ENCODE measurements around the gene SPACA5. TPM values are rescaled to one million over a fixed set of nuclear protein-coding genes. Genes with fewer than 3 reads are reported as not detected.
"Not testable (repeated sequence)": the region's sequence is repeated elsewhere in the genome, so short reads cannot be mapped to it uniquely, and the experiment has no call there.

SPACA5 gene
- total and polyA plus RNA-seq, 2 of the 13 experiments (the other 11 are each of a cell fraction or from before 2014, with no cell fraction given), result not detected

DNA sequence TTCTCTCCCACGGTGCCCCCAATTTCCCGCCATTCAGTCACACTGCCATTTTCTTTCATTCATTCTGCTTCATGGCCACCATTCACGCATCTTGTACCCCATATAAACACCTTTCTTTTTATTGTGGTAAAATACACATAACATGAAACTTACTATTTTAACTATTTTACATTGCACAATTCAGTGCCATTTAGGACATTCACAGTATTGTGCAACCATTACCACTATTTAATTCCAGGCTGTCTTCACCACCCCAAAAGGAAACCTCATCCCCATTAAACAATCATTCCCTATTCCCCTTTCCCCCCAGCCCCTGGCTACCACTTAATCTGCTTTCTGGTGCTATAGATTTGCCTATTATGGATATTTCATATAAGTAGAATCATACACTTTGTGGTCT is 15.9 kb downstream of the SPACA5 start:
- TF ChIP-seq SRY (CRISPR knock-in tag; IDR thresholded peaks at IDR 0.05), result no peak
- peak; percentile 55; the same call in 1 of the 2 replicates for TF ChIP-seq CEBPB (IDR thresholded peaks at IDR 0.05; ENCODE audit: borderline replicate concordance, low read depth, low read length)
- Histone ChIP-seq H3K9ac (ENCODE audit: insufficient read depth, low read depth, low read length) (no peak overlapping the region), H3K4me3 (replicated peaks in 1 of 3; ENCODE audit: insufficient read depth in 1 of 3, low read depth in 2 of 3, low read length in 3 of 3) (no peak overlapping the region), H3K79me2 (ENCODE audit: insufficient read depth, low read length) (no peaks in the 10 kb centered on the region), H3K4me2 (ENCODE audit: low read depth, low read length) (no peak overlapping the region), H4K20me1 (ENCODE audit: insufficient read depth, low read length) (no peaks in the 10 kb centered on the region), H3K36me3 (replicated peaks in 1 of 2; ENCODE audit: control insufficient read depth in 1 of 2, insufficient read depth in 2 of 2, low read length in 2 of 2) (no peaks in the 10 kb centered on the region), H3K27me3 (ENCODE audit: control insufficient read depth in 1 of 2, insufficient read depth in 2 of 2, low read length in 2 of 2) (no peaks in the 10 kb centered on the region; a peak in 1 of 5 replicates), H3K4me1 (ENCODE audit: insufficient read depth, low read length) (no peaks in the 10 kb centered on the region), H3K9me3 (ENCODE audit: low read length) (no peaks in the 10 kb centered on the region), H3K27ac (ENCODE audit: extremely low read length, insufficient read depth, low read length) (no peak overlapping the region), H2AFZ (ENCODE audit: low read length) (no peak overlapping the region)
- FAIRE-seq (no peak), ATAC-seq (no peak), DNase-seq (ENCODE audit: low spot score) (no peak)
- 80% methylated on average over 3 of the region's 3 CpGs for WGBS (ENCODE audit: low lambda C conversion rate)
- no TSS peak for BruUV-seq (replicated peaks)
- intact Hi-C loops (cut with micrococcal nuclease; ENCODE audit: unreplicated experiment), result no loop called here
- CTCF ChIA-PET (ENCODE audit: low intra/inter-chr PET ratio, low total read pairs), result no interaction called here
- in situ Hi-C loops (cut with HindIII; ENCODE audit: extremely low pct_ligation_motif_present, low pct_unique_long_range_greater_than_20kb), result loop anchor here (10.0 kb wide), 1 partner anchor 58 kb away; no protein-coding TSS in a partner anchor
- POLR2A ChIA-PET, result no interaction called here

DNA sequence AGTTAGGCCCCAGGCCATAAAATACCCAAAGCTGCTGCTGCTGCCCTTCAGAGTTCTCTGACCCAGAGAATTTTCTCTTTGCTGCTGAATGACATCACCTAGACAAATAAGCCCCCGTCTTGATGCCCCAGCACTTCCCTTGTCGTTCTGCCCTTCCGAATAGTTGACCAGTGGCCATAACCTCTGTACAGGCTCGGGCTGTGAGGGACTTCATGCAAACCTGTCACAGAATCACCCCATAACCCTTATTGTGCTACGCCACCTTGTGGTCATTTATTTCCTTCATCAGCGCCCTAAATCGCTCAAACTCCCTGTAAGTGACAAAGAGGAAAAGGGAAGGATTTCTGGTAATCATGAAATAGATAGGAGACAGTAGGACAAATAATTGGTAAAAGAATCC is 18.8 kb downstream of the SPACA5 start:
- BruUV-seq (replicated peaks), result no TSS peak
- H3K27me3 ChIP-seq (ENCODE audit: control insufficient read depth in 1 of 2, insufficient read depth in 2 of 2, low read length in 2 of 2), result no peaks in the 10 kb centered on the region; a peak in 1 of 5 replicates
- no peaks in the 10 kb centered on the region for H3K36me3 ChIP-seq (replicated peaks in 1 of 2; ENCODE audit: control insufficient read depth in 1 of 2, insufficient read depth in 2 of 2, low read length in 2 of 2)
- no peaks in the 10 kb centered on the region for H4K20me1 ChIP-seq (ENCODE audit: insufficient read depth, low read length)
- H3K79me2 ChIP-seq (ENCODE audit: insufficient read depth, low read length), result no peaks in the 10 kb centered on the region
- peak; percentile 56 for DNase-seq (ENCODE audit: low spot score)
- ATAC-seq, result peak; percentile 72
- peak; percentile 64; the same call in 1 of the 2 replicates for TF ChIP-seq SMC3 (IDR thresholded peaks at IDR 0.05; ENCODE audit: low read length)
- TF ChIP-seq ZNF660 (CRISPR knock-in tag; IDR thresholded peaks at IDR 0.05; ENCODE audit: borderline replicate concordance, low read depth), result no peak
- TF ChIP-seq XRCC5 (optimal IDR thresholded peaks at IDR 0.05; ENCODE audit: low read length), result peak; percentile 49
- TF ChIP-seq RAD21 (CRISPR knock-in tag; IDR thresholded peaks at IDR 0.05), result peak; percentile 52
- TF ChIP-seq STAG1 (CRISPR knock-in tag; IDR thresholded peaks at IDR 0.05), result peak; percentile 68
- TF ChIP-seq, protein P1, sequence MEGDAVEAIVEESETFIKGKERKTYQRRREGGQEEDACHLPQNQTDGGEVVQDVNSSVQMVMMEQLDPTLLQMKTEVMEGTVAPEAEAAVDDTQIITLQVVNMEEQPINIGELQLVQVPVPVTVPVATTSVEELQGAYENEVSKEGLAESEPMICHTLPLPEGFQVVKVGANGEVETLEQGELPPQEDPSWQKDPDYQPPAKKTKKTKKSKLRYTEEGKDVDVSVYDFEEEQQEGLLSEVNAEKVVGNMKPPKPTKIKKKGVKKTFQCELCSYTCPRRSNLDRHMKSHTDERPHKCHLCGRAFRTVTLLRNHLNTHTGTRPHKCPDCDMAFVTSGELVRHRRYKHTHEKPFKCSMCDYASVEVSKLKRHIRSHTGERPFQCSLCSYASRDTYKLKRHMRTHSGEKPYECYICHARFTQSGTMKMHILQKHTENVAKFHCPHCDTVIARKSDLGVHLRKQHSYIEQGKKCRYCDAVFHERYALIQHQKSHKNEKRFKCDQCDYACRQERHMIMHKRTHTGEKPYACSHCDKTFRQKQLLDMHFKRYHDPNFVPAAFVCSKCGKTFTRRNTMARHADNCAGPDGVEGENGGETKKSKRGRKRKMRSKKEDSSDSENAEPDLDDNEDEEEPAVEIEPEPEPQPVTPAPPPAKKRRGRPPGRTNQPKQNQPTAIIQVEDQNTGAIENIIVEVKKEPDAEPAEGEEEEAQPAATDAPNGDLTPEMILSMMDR (CRISPR knock-in tag; IDR thresholded peaks at IDR 0.05), result peak; percentile 74
- H3K9ac ChIP-seq (ENCODE audit: insufficient read depth, low read depth, low read length), result no peak overlapping the region
- H3K9me3 ChIP-seq (ENCODE audit: low read length), result no peaks in the 10 kb centered on the region
- peak; percentile 84 for FAIRE-seq
- peak overlapping the region; percentile 32; the same call in 1 of the 2 replicates for H3K4me2 ChIP-seq (ENCODE audit: low read depth, low read length)
- 0 out of 2 replicates have a peak, but pooled peaks cover 6% of the 10 kb centered on the region for H3K4me1 ChIP-seq (ENCODE audit: insufficient read depth, low read length)
- no peak overlapping the region for H3K4me3 ChIP-seq (replicated peaks in 1 of 3; ENCODE audit: insufficient read depth in 1 of 3, low read depth in 2 of 3, low read length in 3 of 3)
- POLR2A ChIA-PET, result no interaction called here
- intact Hi-C loops (cut with micrococcal nuclease; ENCODE audit: unreplicated experiment) (loop anchor here (2.0 kb wide), 1 partner anchor 67 kb away; no protein-coding TSS in a partner anchor), in situ Hi-C loops (cut with HindIII; ENCODE audit: extremely low pct_ligation_motif_present, low pct_unique_long_range_greater_than_20kb) (loop anchor here (5.0 to 10.0 kb wide), 3 partner anchors 61 to 193 kb away; no protein-coding TSS in a partner anchor)
- no peak overlapping the region for H2AFZ ChIP-seq (ENCODE audit: low read length)
- CTCF ChIA-PET (ENCODE audit: low intra/inter-chr PET ratio, low total read pairs), result interaction anchor here (0.9 to 3.6 kb wide), 6 partner anchors 66 to 201 kb away, joined by 3 to 94 read pairs (median 18); partner anchors contain the start of gene ZNF81
- 0% methylated on average over 6 of the region's 7 CpGs for WGBS (ENCODE audit: low lambda C conversion rate)
- H3K27ac ChIP-seq (ENCODE audit: extremely low read length, insufficient read depth, low read length), result no peak overlapping the region

DNA sequence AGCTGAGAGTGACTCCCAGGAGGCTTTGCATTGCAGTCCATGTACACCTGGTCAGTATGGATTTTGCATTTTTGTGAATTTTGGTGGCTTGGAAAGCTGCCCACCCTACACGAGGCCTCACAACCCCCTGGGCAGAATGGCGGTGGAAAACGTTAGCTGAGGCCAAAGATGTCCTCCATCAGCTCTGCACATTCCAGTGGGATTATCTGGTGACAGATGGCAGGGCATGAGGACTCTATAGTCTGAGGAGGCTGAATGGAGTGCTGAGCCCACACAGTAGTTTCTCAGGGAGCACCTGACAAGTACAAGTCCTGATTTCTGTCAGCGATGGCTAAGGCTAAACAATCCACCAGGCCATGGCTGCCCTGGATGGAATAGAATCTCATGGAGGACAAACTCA is 20.8 kb downstream of the SPACA5 start:
- intact Hi-C loops (cut with micrococcal nuclease; ENCODE audit: unreplicated experiment); H3K27me3 ChIP-seq (ENCODE audit: control insufficient read depth in 1 of 2, insufficient read depth in 2 of 2, low read length in 2 of 2); H3K4me1 ChIP-seq (ENCODE audit: insufficient read depth, low read length); POLR2A ChIA-PET; H3K4me3 ChIP-seq (replicated peaks in 1 of 3; ENCODE audit: insufficient read depth in 1 of 3, low read depth in 2 of 3, low read length in 3 of 3); H4K20me1 ChIP-seq (ENCODE audit: insufficient read depth, low read length); ATAC-seq; DNase-seq (ENCODE audit: low spot score); H3K27ac ChIP-seq (ENCODE audit: extremely low read length, insufficient read depth, low read length); H3K4me2 ChIP-seq (ENCODE audit: low read depth, low read length); BruUV-seq (replicated peaks); H3K79me2 ChIP-seq (ENCODE audit: insufficient read depth, low read length); H2AFZ ChIP-seq (ENCODE audit: low read length); H3K9me3 ChIP-seq (ENCODE audit: low read length); FAIRE-seq; H3K36me3 ChIP-seq (replicated peaks in 1 of 2; ENCODE audit: control insufficient read depth in 1 of 2, insufficient read depth in 2 of 2, low read length in 2 of 2); H3K9ac ChIP-seq (ENCODE audit: insufficient read depth, low read depth, low read length): not testable (repeated sequence)
- in situ Hi-C loops (cut with HindIII; ENCODE audit: extremely low pct_ligation_motif_present, low pct_unique_long_range_greater_than_20kb), result loop anchor here (5.0 to 10.0 kb wide), 3 partner anchors 63 to 195 kb away; no protein-coding TSS in a partner anchor
- CTCF ChIA-PET (ENCODE audit: low intra/inter-chr PET ratio, low total read pairs), result interaction anchor here (2.4 to 3.6 kb wide), 3 partner anchors 68 to 196 kb away, joined by 30 to 94 read pairs (median 42); no protein-coding TSS in a partner anchor
- whole genome bisulfite sequencing (ENCODE audit: low lambda C conversion rate), result no CpG with 5 or more reads among the region's 4 CpGs
